ENCODE measurements around the gene BICC1. TPM values are rescaled to one million over a fixed set of nuclear protein-coding genes. Genes with fewer than 3 reads are reported as not detected.

BICC1 gene
- total RNA-seq, 1 donor from 2014 or later, result 2.4 TPM

GRCh38 chr10:58516119-58516518, 3.4 kb downstream of the BICC1 start:
- no peak overlapping the region for H3K27ac Mint-ChIP-seq (ENCODE audit: unreplicated experiment)
- TF ChIP-seq CTCF (conservative IDR thresholded peaks at IDR 0.05), result no peak
- H3K9me3 Mint-ChIP-seq, result no peaks in the 10 kb centered on the region
- peaks cover 12% of the 10 kb centered on the region for H3K4me1 Mint-ChIP-seq
- peaks cover 56% of the 10 kb centered on the region for H3K27me3 Mint-ChIP-seq (ENCODE audit: low read depth)
- H3K4me3 Mint-ChIP-seq, result peak overlapping the region; percentile 28
- no peak for DNase-seq (ENCODE audit: low read depth, low spot score)
- no peaks in the 10 kb centered on the region for H3K36me3 Mint-ChIP-seq (ENCODE audit: low read depth)

- peaks cover 12% of the 10 kb centered on the region for H3K4me1 Mint-ChIP-seq
- no peaks in the 10 kb centered on the region for H3K36me3 Mint-ChIP-seq (ENCODE audit: low read depth)
- H3K4me3 Mint-ChIP-seq, result no peak overlapping the region
- TF ChIP-seq CTCF (conservative IDR thresholded peaks at IDR 0.05), result no peak
- H3K27me3 Mint-ChIP-seq (ENCODE audit: low read depth), result peaks cover 56% of the 10 kb centered on the region
- H3K9me3 Mint-ChIP-seq, result peaks cover 2% of the 10 kb centered on the region
- no peak overlapping the region for H3K27ac Mint-ChIP-seq (ENCODE audit: unreplicated experiment)
- DNase-seq (ENCODE audit: low read depth, low spot score), result no peak
These were observed 4.0 kb downstream of the BICC1 start for GRCh38 chr10:58516671-58517070.

GRCh38 chr10:58517081-58517480, 4.4 kb downstream of the BICC1 start:
- H3K4me3 Mint-ChIP-seq, result no peak overlapping the region
- peaks cover 56% of the 10 kb centered on the region for H3K27me3 Mint-ChIP-seq (ENCODE audit: low read depth)

GRCh38 chr10:58517491-58518355, 5.1 kb downstream of the BICC1 start:
- peaks cover 7% of the 10 kb centered on the region for H3K4me1 Mint-ChIP-seq
- peaks cover 56% of the 10 kb centered on the region for H3K27me3 Mint-ChIP-seq (ENCODE audit: low read depth)
- H3K9me3 Mint-ChIP-seq, result peaks cover 2% of the 10 kb centered on the region
- no peak overlapping the region for H3K27ac Mint-ChIP-seq (ENCODE audit: unreplicated experiment)
- TF ChIP-seq CTCF (conservative IDR thresholded peaks at IDR 0.05), result no peak
- no peak for DNase-seq (ENCODE audit: low read depth, low spot score)
- no peak overlapping the region for H3K4me3 Mint-ChIP-seq
- no peaks in the 10 kb centered on the region for H3K36me3 Mint-ChIP-seq (ENCODE audit: low read depth)

More at GRCh38 chr10:58517081-58517480, 4.4 kb downstream of the BICC1 start:
- DNase-seq (ENCODE audit: low read depth, low spot score), result no peak
- H3K36me3 Mint-ChIP-seq (ENCODE audit: low read depth), result no peaks in the 10 kb centered on the region
- no peak overlapping the region for H3K27ac Mint-ChIP-seq (ENCODE audit: unreplicated experiment)
- H3K4me1 Mint-ChIP-seq, result peaks cover 12% of the 10 kb centered on the region
- no peak for TF ChIP-seq CTCF (conservative IDR thresholded peaks at IDR 0.05)
- peaks cover 2% of the 10 kb centered on the region for H3K9me3 Mint-ChIP-seq

GRCh38 chr10:58518775-58519174, 6.1 kb downstream of the BICC1 start:
- Mint-ChIP-seq H3K4me1 (peaks cover 4% of the 10 kb centered on the region), H3K4me3 (no peak overlapping the region), H3K36me3 (ENCODE audit: low read depth) (no peaks in the 10 kb centered on the region), H3K27ac (ENCODE audit: unreplicated experiment) (no peak overlapping the region), H3K9me3 (peaks cover 2% of the 10 kb centered on the region), H3K27me3 (ENCODE audit: low read depth) (peaks cover 52% of the 10 kb centered on the region)
- DNase-seq (ENCODE audit: low read depth, low spot score), result no peak
- TF ChIP-seq CTCF (conservative IDR thresholded peaks at IDR 0.05), result no peak

Data from neural crest cell (in vitro differentiated cells).